HG02763 (cell line): ENCODE data around the gene FOXO3.

ENCODE experiments used
- ATAC-seq: cut with Tn5 transposase; IDR thresholded peaks from one replicate; pipeline ENCODE4 v1.9.1; 2021; ENCODE audit warnings: mild to moderate bottlenecking, moderate library complexity; ENCODE audit not compliant: unreplicated experiment

Gene FOXO3

GRCh38 chr6:108574457-108575141 is 13.9 kb downstream of the FOXO3 start:
- no peak for ATAC-seq

GRCh38 chr6:108575905-108576494 is 15.3 kb downstream of the FOXO3 start:
- ATAC-seq = no peak

GRCh38 chr6:108576709-108577108 is 16.0 kb downstream of the FOXO3 start:
- no peak for ATAC-seq

GRCh38 chr6:108578166-108578565 is 17.4 kb downstream of the FOXO3 start:
- no peak for ATAC-seq

- ATAC-seq = no peak
These were observed 18.0 kb downstream of the FOXO3 start for GRCh38 chr6:108578595-108579327.

- no peak for ATAC-seq
These were observed 18.6 kb downstream of the FOXO3 start for GRCh38 chr6:108579328-108579721.

GRCh38 chr6:108580646-108581045 is 19.9 kb downstream of the FOXO3 start:
- no peak for ATAC-seq

GRCh38 chr6:108581237-108581931 is 20.7 kb downstream of the FOXO3 start:
- no peak for ATAC-seq

- no peak for ATAC-seq
These were observed 21.3 kb downstream of the FOXO3 start for GRCh38 chr6:108581932-108582475.

GRCh38 chr6:108582618-108583017 is 21.9 kb downstream of the FOXO3 start:
- ATAC-seq = no peak

GRCh38 chr6:108584323-108584722 is 23.6 kb downstream of the FOXO3 start:
- no peak for ATAC-seq

GRCh38 chr6:108585359-108585758 is 24.6 kb downstream of the FOXO3 start:
- no peak for ATAC-seq

- ATAC-seq = no peak
These were observed 25.3 kb downstream of the FOXO3 start for GRCh38 chr6:108585921-108586536.

GRCh38 chr6:108587258-108588059 is 26.7 kb downstream of the FOXO3 start:
- no peak for ATAC-seq

GRCh38 chr6:108588586-108588985 is 27.9 kb downstream of the FOXO3 start:
- no peak for ATAC-seq

GRCh38 chr6:108589244-108589791 is 28.6 kb downstream of the FOXO3 start:
- ATAC-seq = no peak

GRCh38 chr6:108591040-108591816 is 30.5 kb downstream of the FOXO3 start:
- ATAC-seq = no peak

- ATAC-seq = peak; percentile 84
These were observed 31.9 kb downstream of the FOXO3 start for GRCh38 chr6:108592371-108593337.
